HepG2 (cell line): ENCODE measurements around the gene SOCS1. TPM values are rescaled to one million over a fixed set of nuclear protein-coding genes. Genes with fewer than 3 reads are reported as not detected.

Source experiments
- DR1 ChIP-seq: sonication (generic); formaldehyde crosslinking; IDR thresholded peaks from 2 replicates; pipeline ENCODE4 v1.8.0; 2021; ENCODE audit warnings: mild to moderate bottlenecking, missing genetic modification reagents, inconsistent platforms
- EP300 ChIP-seq, 3 experiments: sonication (generic) in 1 of 3; formaldehyde crosslinking in 1 of 3; IDR thresholded peaks; 2 replicates each; pipeline versions ENCODE4 v1.5.1 to v1.6.1; 2011 to 2020; ENCODE audit warnings: low read depth in 2 of 3, low read length in 2 of 3, borderline replicate concordance in 1 of 3, improper control_type of control experiment in 1 of 3, mild to moderate bottlenecking in 1 of 3, missing genetic modification reagents in 1 of 3, moderate library complexity in 1 of 3
- GABPA ChIP-seq, 2 experiments: IDR thresholded peaks; 2 replicates each; pipeline ENCODE4 v1.6.1; 2011 to 2016; ENCODE audit warnings: low read depth in 2 of 2, low read length in 1 of 2, missing biosample characterization in 1 of 2, missing genetic modification characterization in 1 of 2
- HNRNPUL1 ChIP-seq: fragments of 200-400 bp; formaldehyde crosslinking; IDR thresholded peaks from 2 replicates; pipeline ENCODE4 v1.6.1; 2017; ENCODE audit warnings: low read depth, mild to moderate bottlenecking, low read length, moderate library complexity
- KDM4B ChIP-seq: sonication (generic); formaldehyde crosslinking; IDR thresholded peaks from 2 replicates; pipeline ENCODE4 v1.4.0; 2020; ENCODE audit warnings: missing genetic modification reagents
- RFXANK ChIP-seq: IDR thresholded peaks from 2 replicates; pipeline ENCODE4 v1.6.1; 2016
- SAP130 ChIP-seq: IDR thresholded peaks from 2 replicates; pipeline ENCODE4 v1.6.1; 2016; ENCODE audit warnings: low read depth
- SMAD1 ChIP-seq: sonication (generic); formaldehyde crosslinking; IDR thresholded peaks from 2 replicates; pipeline ENCODE4 v1.4.0; 2020; ENCODE audit warnings: missing genetic modification reagents, low read depth, mild to moderate bottlenecking, borderline replicate concordance
- SP4 ChIP-seq: sonication (generic); formaldehyde crosslinking; IDR thresholded peaks from 2 replicates; pipeline ENCODE4 v1.8.1; 2023; ENCODE audit warnings: mild to moderate bottlenecking, missing genetic modification reagents
- ZBTB33 ChIP-seq: sonication (generic); formaldehyde crosslinking; IDR thresholded peaks from 2 replicates; pipeline ENCODE4 v1.4.0; 2020; ENCODE audit warnings: missing genetic modification reagents
- ZFP91 ChIP-seq: sonication (generic); formaldehyde crosslinking; IDR thresholded peaks from 2 replicates; pipeline ENCODE4 v1.9.0; 2022; ENCODE audit warnings: missing genetic modification reagents, mild to moderate bottlenecking, borderline replicate concordance
- ZNF34 ChIP-seq: sonication (generic); formaldehyde crosslinking; IDR thresholded peaks from 2 replicates; pipeline ENCODE4 v1.4.0; 2020; ENCODE audit warnings: mild to moderate bottlenecking, missing genetic modification reagents, borderline replicate concordance
- ZNF589 ChIP-seq: sonication (generic); formaldehyde crosslinking; conservative IDR thresholded peaks from 2 replicates; pipeline ENCODE4 v1.8.0; 2022; ENCODE audit warnings: mild to moderate bottlenecking, moderate library complexity, missing genetic modification reagents
- ZNF772 ChIP-seq: sonication (generic); formaldehyde crosslinking; IDR thresholded peaks from 2 replicates; pipeline ENCODE4 v1.5.0; 2020; ENCODE audit warnings: mild to moderate bottlenecking, missing genetic modification reagents
- ZNF850 ChIP-seq: sonication (generic); formaldehyde crosslinking; conservative IDR thresholded peaks from 2 replicates; pipeline ENCODE4 v1.9.0; 2021; ENCODE audit warnings: mild to moderate bottlenecking, missing genetic modification reagents
- polyA plus RNA-seq, 8 experiments: library from polyadenylated mRNA; depleted of rRNA in 3 of 8; stranded (reverse) in 7 of 8; unstranded in 1 of 8; fragments of >200 nt; fragmentation: Illumina TruSeq in 4 of 8; extraction: Trizol in 4 of 8; gene quantifications; 2 replicates each; pipeline versions ENCODE4 v1.2.1 to v1.2.3, GENCODE V29; 2011 to 2016; ENCODE audit warnings: low read depth in 4 of 8, missing spikeins in 1 of 8, mixed read lengths in 1 of 8; ENCODE audit not compliant: insufficient read depth in 1 of 8
- total RNA-seq, 5 experiments: library from RNA; depleted of rRNA; stranded (reverse); fragments of >200 nt; fragmentation: Illumina TruSeq; extraction: Trizol; gene quantifications; 2 replicates each; pipeline ENCODE4 v1.2.3, GENCODE V29; 2016; ENCODE audit warnings: low read depth in 1 of 5
- TF ChIP-seq, protein P1 (sequence below): sonication (generic); formaldehyde crosslinking; IDR thresholded peaks from 2 replicates; pipeline ENCODE4 v1.9.0; 2021; ENCODE audit warnings: missing genetic modification reagents, mild to moderate bottlenecking, borderline replicate concordance
- TF ChIP-seq, protein P2 (sequence below), 2 experiments: sonication (generic) in 1 of 2; formaldehyde crosslinking in 1 of 2; IDR thresholded peaks; 2 replicates each; pipeline versions ENCODE4 v1.4.0 to v1.6.1; 2016 to 2020; ENCODE audit warnings: borderline replicate concordance in 1 of 2, low read depth in 1 of 2, mild to moderate bottlenecking in 1 of 2, missing genetic modification reagents in 1 of 2

Gene SOCS1
- total and polyA plus RNA-seq, 2 of the 13 experiments (the other 11 are each of a cell fraction or from before 2014, with no cell fraction given): 5.3 to 6.3 TPM

DNA sequence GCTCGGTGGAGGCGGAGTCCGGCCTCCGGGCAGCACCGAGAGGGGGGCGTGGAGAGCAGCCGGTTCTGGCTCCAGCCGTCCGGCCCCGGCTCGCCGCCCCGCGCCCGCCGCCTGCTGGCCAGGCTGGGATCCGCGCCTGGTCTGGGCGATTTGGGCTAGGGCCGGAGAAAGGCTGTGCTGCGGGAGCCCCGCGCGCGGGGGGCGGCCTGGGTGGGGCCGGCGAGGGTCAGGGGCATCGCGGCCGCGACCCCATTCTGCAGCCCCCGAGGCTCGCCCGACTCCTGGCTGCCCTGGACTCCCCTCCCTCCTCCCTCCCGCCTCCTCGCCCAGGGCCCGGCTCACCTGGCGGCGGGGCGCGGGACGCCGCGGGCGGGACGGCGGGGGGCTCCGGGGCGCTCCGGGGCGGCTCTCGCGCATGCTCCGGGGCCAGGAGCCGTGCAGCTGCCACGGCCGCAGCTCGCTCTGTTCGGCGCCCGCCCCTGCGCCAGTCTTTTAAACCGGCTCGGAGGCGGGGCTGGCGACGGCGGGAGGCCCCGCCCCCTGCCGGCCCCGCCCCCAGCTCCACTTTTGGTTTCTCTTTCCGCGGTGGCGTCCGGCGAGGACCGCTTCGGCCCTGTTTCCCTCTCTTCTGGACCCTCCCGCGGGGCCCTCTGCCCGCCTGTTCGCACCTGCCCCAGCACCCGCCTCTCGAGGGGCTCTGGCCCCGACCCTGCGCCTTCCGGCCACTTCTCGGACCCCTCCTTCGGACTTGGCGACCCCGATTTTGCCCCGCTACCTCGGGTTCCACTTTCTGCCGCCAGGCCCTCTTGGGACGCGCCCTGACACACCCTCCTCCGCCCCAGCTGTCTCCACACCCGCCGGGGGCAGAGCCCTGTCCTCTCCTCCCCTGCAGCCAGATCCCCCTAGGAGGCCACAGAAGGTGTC is at the start of gene SOCS1 (continued):
- 0 out of 4 replicates have a peak, but pooled peaks of 1 of the 2 experiments have one; percentile 16 for TF ChIP-seq EP300 (IDR thresholded peaks at IDR 0.05; ENCODE audit: low read depth in 2 of 2, low read length in 2 of 2)
- TF ChIP-seq EP300 (CRISPR knock-in tag; IDR thresholded peaks at IDR 0.05; ENCODE audit: borderline replicate concordance): peak; percentile 17; the same call in 1 of the 2 replicates
- TF ChIP-seq ZNF850 (CRISPR knock-in tag): no peak
- TF ChIP-seq GABPA (IDR thresholded peaks at IDR 0.05; ENCODE audit: low read depth, low read length): no peak
- no peak for TF ChIP-seq GABPA (CRISPR knock-in tag; IDR thresholded peaks at IDR 0.05; ENCODE audit: low read depth)
- peak; percentile 96 for TF ChIP-seq DR1 (CRISPR knock-in tag)
- TF ChIP-seq SMAD1 (CRISPR knock-in tag): no peak
- TF ChIP-seq ZBTB33: no peak; the same call in 1 of the 2 replicates
- TF ChIP-seq, protein P1, sequence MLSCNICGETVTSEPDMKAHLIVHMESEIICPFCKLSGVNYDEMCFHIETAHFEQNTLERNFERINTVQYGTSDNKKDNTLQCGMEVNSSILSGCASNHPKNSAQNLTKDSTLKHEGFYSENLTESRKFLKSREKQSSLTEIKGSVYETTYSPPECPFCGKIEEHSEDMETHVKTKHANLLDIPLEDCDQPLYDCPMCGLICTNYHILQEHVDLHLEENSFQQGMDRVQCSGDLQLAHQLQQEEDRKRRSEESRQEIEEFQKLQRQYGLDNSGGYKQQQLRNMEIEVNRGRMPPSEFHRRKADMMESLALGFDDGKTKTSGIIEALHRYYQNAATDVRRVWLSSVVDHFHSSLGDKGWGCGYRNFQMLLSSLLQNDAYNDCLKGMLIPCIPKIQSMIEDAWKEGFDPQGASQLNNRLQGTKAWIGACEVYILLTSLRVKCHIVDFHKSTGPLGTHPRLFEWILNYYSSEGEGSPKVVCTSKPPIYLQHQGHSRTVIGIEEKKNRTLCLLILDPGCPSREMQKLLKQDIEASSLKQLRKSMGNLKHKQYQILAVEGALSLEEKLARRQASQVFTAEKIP (CRISPR knock-in tag): no peak
- peak; percentile 89 for TF ChIP-seq SP4 (CRISPR knock-in tag)
- TF ChIP-seq RFXANK (CRISPR knock-in tag): no peak
- TF ChIP-seq ZFP91 (CRISPR knock-in tag): 0 out of 2 replicates have a peak, but pooled peaks have one; percentile 7
- TF ChIP-seq, protein P2, sequence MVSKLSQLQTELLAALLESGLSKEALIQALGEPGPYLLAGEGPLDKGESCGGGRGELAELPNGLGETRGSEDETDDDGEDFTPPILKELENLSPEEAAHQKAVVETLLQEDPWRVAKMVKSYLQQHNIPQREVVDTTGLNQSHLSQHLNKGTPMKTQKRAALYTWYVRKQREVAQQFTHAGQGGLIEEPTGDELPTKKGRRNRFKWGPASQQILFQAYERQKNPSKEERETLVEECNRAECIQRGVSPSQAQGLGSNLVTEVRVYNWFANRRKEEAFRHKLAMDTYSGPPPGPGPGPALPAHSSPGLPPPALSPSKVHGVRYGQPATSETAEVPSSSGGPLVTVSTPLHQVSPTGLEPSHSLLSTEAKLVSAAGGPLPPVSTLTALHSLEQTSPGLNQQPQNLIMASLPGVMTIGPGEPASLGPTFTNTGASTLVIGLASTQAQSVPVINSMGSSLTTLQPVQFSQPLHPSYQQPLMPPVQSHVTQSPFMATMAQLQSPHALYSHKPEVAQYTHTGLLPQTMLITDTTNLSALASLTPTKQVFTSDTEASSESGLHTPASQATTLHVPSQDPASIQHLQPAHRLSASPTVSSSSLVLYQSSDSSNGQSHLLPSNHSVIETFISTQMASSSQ (IDR thresholded peaks at IDR 0.05; ENCODE audit: low read depth): no peak
- TF ChIP-seq, protein P2 (CRISPR knock-in tag; IDR thresholded peaks at IDR 0.05; ENCODE audit: borderline replicate concordance): peak; percentile 36
- TF ChIP-seq SAP130: peak; percentile 88
- no peak for TF ChIP-seq KDM4B (CRISPR knock-in tag)
- no peak; the same call in 1 of the 2 replicates for TF ChIP-seq ZNF34 (CRISPR knock-in tag)
- peak; percentile 94 for TF ChIP-seq ZNF589 (CRISPR knock-in tag)
- peak; percentile 88 for TF ChIP-seq ZNF772 (CRISPR knock-in tag)
- TF ChIP-seq HNRNPUL1: no peak
